Keratinocyte (primary cell): Measurements from ENCODE around the gene CRACR2A. TPM values are rescaled to one million over a fixed set of nuclear protein-coding genes. Genes with fewer than 3 reads are reported as not detected.

Experiments used
- DNase-seq: peaks from one replicate; pipeline ENCODE4 v3.0.0-alpha.2; 2011; ENCODE audit warnings: low read depth, missing footprints, low spot score
- FAIRE-seq: peaks from 2 replicates; lab custom pipeline; 2011; peaks lifted over from hg19 to GRCh38; lab: Jason Lieb, UNC
- H2AFZ ChIP-seq: 2 replicates; pipeline ENCODE4 v1.6.0; 2012; ENCODE audit warnings: low read length, control low read depth, inconsistent platforms; ENCODE audit not compliant: control insufficient read depth
- H3K27ac ChIP-seq: 2 replicates; pipeline ENCODE4 v1.5.1; 2011; ENCODE audit warnings: low read length; ENCODE audit not compliant: control insufficient read depth, insufficient read depth
- H3K27me3 ChIP-seq: 3 replicates; pipeline ENCODE4 v1.6.0; 2011; ENCODE audit warnings: low read length; ENCODE audit not compliant: control insufficient read depth, insufficient read depth; ENCODE audit errors: extremely low read depth
- H3K36me3 ChIP-seq, 2 experiments: 2 replicates in 1 of 2; 3 replicates in 1 of 2; pipeline ENCODE4 v1.5.1; 2011; ENCODE audit warnings: low read length in 2 of 2, mild to moderate bottlenecking in 1 of 2; ENCODE audit not compliant: control insufficient read depth in 2 of 2, insufficient read depth in 2 of 2; ENCODE audit errors: extremely low read depth in 1 of 2
- H3K4me1 ChIP-seq: 3 replicates; pipeline ENCODE4 v1.5.1; 2011; ENCODE audit warnings: low read length; ENCODE audit not compliant: control insufficient read depth, insufficient read depth; ENCODE audit errors: extremely low read depth
- H3K4me2 ChIP-seq: 3 replicates; pipeline ENCODE4 v1.6.0; 2011; ENCODE audit warnings: low read depth, low read length; ENCODE audit not compliant: control insufficient read depth, insufficient read depth; ENCODE audit errors: extremely low read depth
- H3K4me3 ChIP-seq, 3 experiments: fragments of 200-600 bp in 1 of 3; sonication (generic) in 1 of 3; 2 replicates in 2 of 3; 3 replicates in 1 of 3; pipeline ENCODE4 v1.5.1; 2011 to 2016; ENCODE audit warnings: low read length in 3 of 3, mild to moderate bottlenecking in 3 of 3, control low read depth in 2 of 3, inconsistent platforms in 1 of 3, low read depth in 1 of 3, mixed read lengths in 1 of 3, mixed run types in 1 of 3, moderate library complexity in 1 of 3; ENCODE audit not compliant: control insufficient read depth in 2 of 3, insufficient read depth in 2 of 3; ENCODE audit errors: extremely low read depth in 1 of 3
- H3K79me2 ChIP-seq: 2 replicates; pipeline ENCODE4 v1.6.0; 2012; ENCODE audit warnings: low read length; ENCODE audit not compliant: control insufficient read depth, insufficient read depth
- H3K9ac ChIP-seq: 3 replicates; pipeline ENCODE4 v1.6.0; 2011; ENCODE audit warnings: low read length; ENCODE audit not compliant: control insufficient read depth, insufficient read depth; ENCODE audit errors: extremely low read depth
- H3K9me1 ChIP-seq: 3 replicates; pipeline ENCODE4 v1.6.0; 2011; ENCODE audit warnings: low read length; ENCODE audit not compliant: control insufficient read depth, insufficient read depth; ENCODE audit errors: extremely low read depth
- H3K9me3 ChIP-seq: 2 replicates; pipeline ENCODE4 v1.5.1; 2012; ENCODE audit warnings: low read depth, low read length; ENCODE audit not compliant: control insufficient read depth
- H4K20me1 ChIP-seq: 3 replicates; pipeline ENCODE4 v1.6.0; 2011; ENCODE audit warnings: low read length; ENCODE audit not compliant: control insufficient read depth, insufficient read depth; ENCODE audit errors: extremely low read depth
- CTCF ChIP-seq, 3 experiments: IDR thresholded peaks in 1 of 3; conservative IDR thresholded peaks in 1 of 3; optimal IDR thresholded peaks in 1 of 3; 2 replicates in 2 of 3; 3 replicates in 1 of 3; pipeline versions ENCODE3 to v1.5.1; 2011; ENCODE audit warnings: low read length in 3 of 3, mild to moderate bottlenecking in 3 of 3, moderate library complexity in 2 of 3, control low read depth in 1 of 3, inconsistent platforms in 1 of 3; ENCODE audit not compliant: insufficient read depth in 2 of 3; ENCODE audit errors: extremely low read depth in 1 of 3
- EZH2 ChIP-seq: IDR thresholded peaks from one replicate; pipeline ENCODE4 v1.6.1; 2012; ENCODE audit warnings: inconsistent platforms, mild to moderate bottlenecking, low read length, moderate library complexity
- dilution Hi-C: fragments of 300-500 bp; cut with MboI; formaldehyde crosslinking; loops from one replicate; pipeline ENCODE4 v1.7.0; 2020; ENCODE audit warnings: low sequenced_read_pairs; ENCODE audit not compliant: extremely low pct_ligation_motif_present
- polyA plus RNA-seq, 5 experiments: library from polyadenylated mRNA; depleted of rRNA in 3 of 5; stranded (reverse) in 3 of 5; stranded (forward) in 1 of 5; unstranded in 1 of 5; fragments of >200 nt; gene quantifications; 1 replicate in 1 of 5; 2 replicates in 3 of 5; 3 replicates in 1 of 5; pipeline versions ENCODE4 v1.2.1 to v1.2.3, GENCODE V29; 2011 to 2012; ENCODE audit warnings: missing spikeins in 2 of 5, low read depth in 1 of 5, low replicate concordance in 1 of 5

Gene CRACR2A
- polyA plus RNA-seq, 1 donor (not counting 4 experiments of a cell fraction or from before 2014, with no cell fraction given), result 0.30 TPM

- Histone ChIP-seq H3K79me2 (no peaks in the 10 kb centered on the region), H3K27ac (no peak overlapping the region), H3K36me3 (no peaks in the 10 kb centered on the region), H3K4me3 (no peak overlapping the region), H3K9ac (no peak overlapping the region), H3K4me1 (peaks cover 7% of the 10 kb centered on the region), H2AFZ (no peak overlapping the region), H4K20me1 (no peaks in the 10 kb centered on the region), H3K27me3 (peaks cover 40% of the 10 kb centered on the region), H3K9me3 (no peaks in the 10 kb centered on the region), H3K4me2 (peak overlapping the region; percentile 12), H3K9me1 (no peaks in the 10 kb centered on the region)
- dilution Hi-C loops, result no loop called here
- FAIRE-seq (no peak), DNase-seq (no peak)
- TF ChIP-seq EZH2 (no peak), CTCF (optimal IDR thresholded peaks at IDR 0.05 in 1 of 3, IDR thresholded peaks at IDR 0.05 in 1 of 3, conservative IDR thresholded peaks at IDR 0.05 in 1 of 3; ENCODE audit: extremely low read depth in 1 of 3, insufficient read depth in 2 of 3, low read length in 3 of 3) (no peak)
These were observed 147.9 kb downstream of the CRACR2A start for GRCh38 chr12:3604748-3605586.

GRCh38 chr12:3604286-3604685 lies 148.6 kb downstream of the CRACR2A start:
- Histone ChIP-seq H3K9ac (no peak overlapping the region), H4K20me1 (no peaks in the 10 kb centered on the region), H3K79me2 (no peaks in the 10 kb centered on the region), H3K27ac (no peak overlapping the region), H3K4me2 (no peak overlapping the region), H3K27me3 (peaks cover 40% of the 10 kb centered on the region), H3K4me3 (no peak overlapping the region), H3K36me3 (no peaks in the 10 kb centered on the region), H3K4me1 (peaks cover 7% of the 10 kb centered on the region), H2AFZ (no peak overlapping the region), H3K9me3 (no peaks in the 10 kb centered on the region), H3K9me1 (no peaks in the 10 kb centered on the region)
- FAIRE-seq (no peak), DNase-seq (no peak)
- dilution Hi-C loops, result no loop called here
- TF ChIP-seq EZH2, result no peak
- no peak for TF ChIP-seq CTCF (optimal IDR thresholded peaks at IDR 0.05 in 1 of 3, IDR thresholded peaks at IDR 0.05 in 1 of 3, conservative IDR thresholded peaks at IDR 0.05 in 1 of 3; ENCODE audit: extremely low read depth in 1 of 3, insufficient read depth in 2 of 3, low read length in 3 of 3)
